HAP-1 (cell line): ENCODE measurements around the gene STAT4.

ENCODE experiments used
- DNase-seq, 2 experiments: peaks; one replicate each; pipeline ENCODE4 v3.0.0-alpha.2; 2016 to 2020; ENCODE audit warnings: low spot score in 2 of 2
- H3K27me3 ChIP-seq: fragments of 250-450 bp; sonication (Bioruptor Pico); 2 replicates; pipeline ENCODE4 v1.5.1; 2020; ENCODE audit warnings: low read depth, mild to moderate bottlenecking, moderate library complexity
- H3K36me3 ChIP-seq: fragments of 250-450 bp; sonication (Bioruptor Pico); replicated peaks from 2 replicates; pipeline ENCODE4 v1.5.1; 2020; ENCODE audit warnings: mild to moderate bottlenecking
- H3K4me1 ChIP-seq: fragments of 250-450 bp; sonication (Bioruptor Pico); 2 replicates; pipeline ENCODE4 v1.5.1; 2020; ENCODE audit warnings: mild to moderate bottlenecking
- H3K4me3 ChIP-seq: fragments of 250-450 bp; sonication (Bioruptor Pico); 2 replicates; pipeline ENCODE4 v1.5.1; 2020; ENCODE audit warnings: mild to moderate bottlenecking, moderate library complexity
- H3K9me3 ChIP-seq: fragments of 250-450 bp; sonication (Bioruptor Pico); 2 replicates; pipeline ENCODE4 v1.5.1; 2020; ENCODE audit warnings: mild to moderate bottlenecking, moderate library complexity
- in situ Hi-C: fragments of 300-500 bp; cut with MboI; formaldehyde crosslinking; loops from 3 replicates; pipeline ENCODE4 v1.14.3; 2020; ENCODE audit warnings: low sequenced_read_pairs, inconsistent platforms, mixed read lengths

Gene STAT4

GRCh38 chr2:191169456-191170300 lies 18.9 kb upstream of the STAT4 start:
- H3K36me3 ChIP-seq, result no peaks in the 10 kb centered on the region
- H3K9me3 ChIP-seq, result no peaks in the 10 kb centered on the region
- no peak for DNase-seq
- H3K4me3 ChIP-seq, result no peak overlapping the region
- in situ Hi-C loops, result no loop called here
- no peaks in the 10 kb centered on the region for H3K4me1 ChIP-seq
- peaks cover 21% of the 10 kb centered on the region for H3K27me3 ChIP-seq

GRCh38 chr2:191167766-191168165 lies 17.0 kb upstream of the STAT4 start:
- DNase-seq, result no peak
- Histone ChIP-seq H3K4me1 (no peaks in the 10 kb centered on the region), H3K27me3 (peaks cover 36% of the 10 kb centered on the region), H3K4me3 (no peak overlapping the region), H3K9me3 (no peaks in the 10 kb centered on the region), H3K36me3 (no peaks in the 10 kb centered on the region)
- in situ Hi-C loops, result no loop called here

- H3K4me1 ChIP-seq, result no peaks in the 10 kb centered on the region
Observed at GRCh38 chr2:191166756-191167445, 16.1 kb upstream of the STAT4 start.

GRCh38 chr2:191166111-191166755 lies 15.4 kb upstream of the STAT4 start:
- in situ Hi-C loops, result no loop called here
- Histone ChIP-seq H3K27me3 (peaks cover 47% of the 10 kb centered on the region), H3K4me1 (no peaks in the 10 kb centered on the region), H3K9me3 (no peaks in the 10 kb centered on the region), H3K4me3 (no peak overlapping the region), H3K36me3 (no peaks in the 10 kb centered on the region)
- DNase-seq, result no peak

More at GRCh38 chr2:191166756-191167445, 16.1 kb upstream of the STAT4 start:
- Histone ChIP-seq H3K27me3 (peaks cover 41% of the 10 kb centered on the region), H3K4me3 (no peak overlapping the region), H3K36me3 (no peaks in the 10 kb centered on the region), H3K9me3 (no peaks in the 10 kb centered on the region)
- in situ Hi-C loops, result no loop called here
- no peak for DNase-seq

- Histone ChIP-seq H3K36me3 (no peaks in the 10 kb centered on the region), H3K4me3 (no peak overlapping the region), H3K27me3 (peaks cover 40% of the 10 kb centered on the region), H3K4me1 (no peaks in the 10 kb centered on the region), H3K9me3 (no peaks in the 10 kb centered on the region)
- DNase-seq, result peak; percentile 27 to 50
- in situ Hi-C loops, result no loop called here
Observed at GRCh38 chr2:191165176-191165643, 14.4 kb upstream of the STAT4 start.

GRCh38 chr2:191158747-191159146 lies 8.0 kb upstream of the STAT4 start:
- peak in 1 of 2 experiments; percentile 71 for DNase-seq
- in situ Hi-C loops, result no loop called here

GRCh38 chr2:191158193-191158592 lies 7.4 kb upstream of the STAT4 start:
- Histone ChIP-seq H3K27me3 (peaks cover 47% of the 10 kb centered on the region), H3K36me3 (no peaks in the 10 kb centered on the region), H3K9me3 (no peaks in the 10 kb centered on the region), H3K4me3 (no peak overlapping the region), H3K4me1 (peaks cover 13% of the 10 kb centered on the region)
- in situ Hi-C loops, result no loop called here
- DNase-seq, result no peak

More at GRCh38 chr2:191158747-191159146, 8.0 kb upstream of the STAT4 start:
- H3K27me3 ChIP-seq, result peaks cover 53% of the 10 kb centered on the region
- H3K9me3 ChIP-seq, result no peaks in the 10 kb centered on the region
- H3K4me3 ChIP-seq, result no peak overlapping the region
- H3K36me3 ChIP-seq, result no peaks in the 10 kb centered on the region
- H3K4me1 ChIP-seq, result peaks cover 13% of the 10 kb centered on the region

GRCh38 chr2:191155608-191156071 lies 4.8 kb upstream of the STAT4 start:
- peaks cover 13% of the 10 kb centered on the region for H3K4me1 ChIP-seq
- no peaks in the 10 kb centered on the region for H3K9me3 ChIP-seq
- H3K4me3 ChIP-seq, result no peak overlapping the region
- peaks cover 30% of the 10 kb centered on the region for H3K27me3 ChIP-seq
- in situ Hi-C loops, result no loop called here
- DNase-seq, result peak in 1 of 2 experiments; percentile 62
- H3K36me3 ChIP-seq, result no peaks in the 10 kb centered on the region

GRCh38 chr2:191153716-191154115 lies 2.9 kb upstream of the STAT4 start:
- H3K4me3 ChIP-seq, result no peak overlapping the region
- in situ Hi-C loops, result no loop called here

GRCh38 chr2:191152482-191153240 lies 1.9 kb upstream of the STAT4 start:
- H3K4me3 ChIP-seq, result no peak overlapping the region
- H3K27me3 ChIP-seq, result peaks cover 42% of the 10 kb centered on the region
- in situ Hi-C loops, result no loop called here
- no peak for DNase-seq
- H3K36me3 ChIP-seq, result no peaks in the 10 kb centered on the region
- H3K9me3 ChIP-seq, result no peaks in the 10 kb centered on the region
- H3K4me1 ChIP-seq, result no peaks in the 10 kb centered on the region

More at GRCh38 chr2:191153716-191154115, 2.9 kb upstream of the STAT4 start:
- H3K36me3 ChIP-seq, result no peaks in the 10 kb centered on the region
- no peaks in the 10 kb centered on the region for H3K9me3 ChIP-seq
- DNase-seq, result no peak
- H3K27me3 ChIP-seq, result peaks cover 39% of the 10 kb centered on the region
- H3K4me1 ChIP-seq, result peaks cover 5% of the 10 kb centered on the region

GRCh38 chr2:191151331-191151730 lies 537 bp upstream of the STAT4 start:
- DNase-seq, result no peak
- Histone ChIP-seq H3K36me3 (no peaks in the 10 kb centered on the region), H3K4me1 (no peaks in the 10 kb centered on the region), H3K27me3 (peaks cover 34% of the 10 kb centered on the region), H3K9me3 (no peaks in the 10 kb centered on the region), H3K4me3 (no peak overlapping the region)
- in situ Hi-C loops, result no loop called here

GRCh38 chr2:191150230-191150599 lies 579 bp downstream of the STAT4 start:
- no peak for DNase-seq
- Histone ChIP-seq H3K4me3 (peak overlapping the region; percentile 19), H3K4me1 (no peaks in the 10 kb centered on the region), H3K9me3 (no peaks in the 10 kb centered on the region), H3K27me3 (peaks cover 28% of the 10 kb centered on the region), H3K36me3 (no peaks in the 10 kb centered on the region)
- in situ Hi-C loops, result no loop called here

- peaks cover 34% of the 10 kb centered on the region for H3K27me3 ChIP-seq
- no peaks in the 10 kb centered on the region for H3K9me3 ChIP-seq
- no peaks in the 10 kb centered on the region for H3K4me1 ChIP-seq
- H3K36me3 ChIP-seq, result no peaks in the 10 kb centered on the region
- DNase-seq, result no peak
- in situ Hi-C loops, result no loop called here
- no peak overlapping the region for H3K4me3 ChIP-seq
Observed at GRCh38 chr2:191149391-191149790, 1.4 kb downstream of the STAT4 start.
